CD4-positive, alpha-beta T cell treated with Interleukin-4 for 1 hour (primary cell): ENCODE results near the gene STEAP3.

Experiments
- DNase-seq, 2 donors: peaks; one replicate each; pipeline ENCODE4 v3.0.0-alpha.2; 2020 to 2022

The STEAP3 gene

GRCh38 chr2:119223521-119224390 lies at the start of gene STEAP3:
TSS of gene STEAP3 (plus strand) at chr2:119223834. CDS start at chr2:119231013, 7,179 bp downstream.
- DNase-seq = peak in 1 of 2 donors; percentile 31

GRCh38 chr2:119174216-119174992 lies 49.2 kb upstream of the STEAP3 start:
- DNase-seq = peak; percentile 34 to 35

- DNase-seq = no peak
Observed at GRCh38 chr2:119174993-119175347, 48.7 kb upstream of the STEAP3 start.

- no peak for DNase-seq
Observed at GRCh38 chr2:119175517-119175916, 48.1 kb upstream of the STEAP3 start.

- DNase-seq = no peak
Observed at GRCh38 chr2:119177171-119177837, 46.3 kb upstream of the STEAP3 start.

GRCh38 chr2:119177838-119178190 lies 45.8 kb upstream of the STEAP3 start:
- DNase-seq = no peak

GRCh38 chr2:119178776-119179175 lies 44.9 kb upstream of the STEAP3 start:
- no peak for DNase-seq

GRCh38 chr2:119179202-119179601 lies 44.4 kb upstream of the STEAP3 start:
- no peak for DNase-seq

- no peak for DNase-seq
Observed at GRCh38 chr2:119179991-119180390, 43.6 kb upstream of the STEAP3 start.

- no peak for DNase-seq
Observed at GRCh38 chr2:119180892-119181291, 42.7 kb upstream of the STEAP3 start.

- no peak for DNase-seq
Observed at GRCh38 chr2:119181391-119181790, 42.2 kb upstream of the STEAP3 start.

GRCh38 chr2:119181791-119182445 lies 41.7 kb upstream of the STEAP3 start:
- no peak for DNase-seq

- no peak for DNase-seq
Observed at GRCh38 chr2:119184512-119184911, 39.1 kb upstream of the STEAP3 start.

GRCh38 chr2:119190321-119191111 lies 33.1 kb upstream of the STEAP3 start:
- no peak for DNase-seq

- DNase-seq = no peak
Observed at GRCh38 chr2:119192893-119193292, 30.7 kb upstream of the STEAP3 start.

- no peak for DNase-seq
Observed at GRCh38 chr2:119195001-119195400, 28.6 kb upstream of the STEAP3 start.

GRCh38 chr2:119195887-119196286 lies 27.7 kb upstream of the STEAP3 start:
- DNase-seq = no peak

GRCh38 chr2:119196301-119197125 lies 27.1 kb upstream of the STEAP3 start:
- no peak for DNase-seq

GRCh38 chr2:119197126-119197405 lies 26.6 kb upstream of the STEAP3 start:
- DNase-seq = no peak

GRCh38 chr2:119197529-119198239 lies 25.9 kb upstream of the STEAP3 start:
- no peak for DNase-seq
